CD1c-positive myeloid dendritic cell (primary cell): ENCODE data around the gene CXCR3.

ENCODE experiments used
- DNase-seq: peaks from one replicate; pipeline ENCODE4 v3.0.0-alpha.2; 2016; ENCODE audit errors: extremely low spot score

CXCR3 gene

DNA sequence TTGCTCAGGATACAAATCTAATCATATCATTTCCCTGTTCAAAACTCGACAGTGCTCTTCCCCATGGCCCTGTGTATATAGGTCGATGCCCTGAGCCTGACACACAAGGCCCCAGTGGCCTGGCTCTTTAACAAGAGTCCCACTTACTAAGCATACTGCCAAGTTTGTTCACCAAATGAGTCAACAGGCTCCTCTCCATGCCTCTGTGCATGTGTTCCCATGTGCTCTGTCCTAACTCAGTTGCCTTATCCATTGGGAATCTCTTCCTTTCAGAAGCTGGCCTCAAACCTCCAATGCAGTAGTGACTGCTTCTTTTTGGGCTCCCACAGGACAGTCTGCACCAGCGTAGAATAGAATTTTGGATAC lies 18.9 kb upstream of the CXCR3 start:
- no peak for DNase-seq

DNA sequence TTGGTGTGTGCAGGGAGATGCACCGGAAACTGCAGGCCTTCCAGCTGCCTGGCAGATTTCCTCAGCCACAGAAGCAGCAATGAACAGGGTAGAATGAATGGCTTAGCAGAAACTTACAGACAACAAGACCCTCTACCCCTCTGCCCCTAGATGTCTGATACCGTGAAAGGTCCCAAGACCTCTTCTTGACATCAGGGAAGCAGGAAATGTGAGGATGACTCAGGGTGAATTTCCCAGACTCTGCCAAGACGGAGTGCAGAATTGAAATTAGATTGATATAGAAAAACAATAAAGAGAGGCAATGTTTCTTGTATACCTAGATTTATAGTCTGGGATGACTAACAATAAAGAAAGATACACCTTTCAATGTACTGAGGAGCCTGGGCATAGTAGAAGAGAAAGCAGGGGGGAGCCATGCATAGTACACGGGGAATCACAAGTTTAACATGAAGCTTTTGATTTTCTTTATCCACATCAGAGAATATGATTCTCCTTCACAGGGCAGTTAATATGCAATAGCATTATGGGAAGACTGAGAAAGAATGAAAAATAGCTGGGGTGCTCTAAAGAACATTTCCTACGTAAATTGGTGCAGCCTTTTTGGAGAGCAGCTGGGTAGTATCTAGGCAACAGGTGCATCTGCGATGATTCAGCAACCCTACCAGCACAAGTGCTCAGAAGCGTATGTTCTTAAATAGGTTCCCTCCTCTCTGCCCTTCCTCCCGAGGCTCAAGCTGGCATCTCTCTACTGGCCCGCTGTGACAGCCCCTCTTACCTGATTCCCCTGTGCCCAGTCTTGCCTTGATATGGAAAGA lies 18.3 kb upstream of the CXCR3 start:
- no peak for DNase-seq

DNA sequence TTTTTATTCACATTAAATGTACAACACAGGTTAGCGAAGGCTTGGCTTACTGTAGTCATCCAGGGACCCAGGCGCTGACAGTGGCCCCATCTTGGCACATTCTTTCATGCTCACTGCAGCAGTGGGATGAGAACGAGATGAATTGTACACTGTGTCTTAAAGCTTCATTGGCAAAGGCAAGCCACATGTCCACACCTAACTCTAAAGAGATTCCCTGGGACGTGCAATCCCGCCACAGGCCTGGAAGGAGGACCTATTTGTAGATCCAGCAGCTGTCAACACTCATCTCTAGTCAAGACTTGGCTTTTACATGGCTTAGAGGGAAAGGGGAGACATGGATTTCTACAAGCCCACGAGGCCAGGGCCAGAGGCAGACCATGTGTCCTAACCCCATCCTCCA lies 16.1 kb upstream of the CXCR3 start:
- no peak for DNase-seq

DNA sequence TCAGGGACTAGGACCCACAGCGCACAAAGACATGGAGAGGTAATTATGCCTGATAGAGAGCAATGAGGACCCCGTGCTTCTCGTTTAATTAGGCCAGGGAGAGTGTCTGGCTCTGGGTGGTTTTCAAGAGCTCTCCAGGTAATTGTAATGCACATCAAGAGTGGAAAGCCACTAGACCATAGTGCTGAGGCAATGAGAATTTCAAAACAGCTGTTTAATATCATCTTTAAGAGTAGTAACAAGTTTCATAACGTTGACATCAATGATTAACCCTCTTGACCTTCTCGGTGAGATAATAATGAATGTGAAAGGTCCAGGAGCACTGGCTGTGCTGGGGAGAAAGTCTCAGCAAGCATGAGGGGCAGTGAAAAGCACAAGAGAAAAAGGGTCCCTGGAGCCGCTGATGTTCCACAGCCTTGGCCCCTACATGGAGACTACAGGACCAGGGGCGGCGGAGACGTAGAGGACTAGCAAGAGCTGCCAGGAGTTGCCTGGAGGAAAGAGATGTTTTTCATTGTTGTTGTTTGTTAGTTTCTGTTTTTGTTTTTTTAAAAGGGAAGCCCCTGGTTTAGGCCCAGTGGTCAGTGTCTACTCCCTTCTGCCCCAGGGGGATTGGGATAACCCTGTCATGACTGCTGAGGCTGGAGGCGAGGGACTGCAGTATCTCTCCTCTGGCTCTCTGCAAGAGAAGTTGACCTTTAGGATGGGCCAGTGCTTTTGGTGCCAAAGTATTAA lies 14.8 kb upstream of the CXCR3 start:
- no peak for DNase-seq

GRCh38 chrX:71629467-71629866 lies 11.2 kb upstream of the CXCR3 start:
- DNase-seq: no peak

DNA sequence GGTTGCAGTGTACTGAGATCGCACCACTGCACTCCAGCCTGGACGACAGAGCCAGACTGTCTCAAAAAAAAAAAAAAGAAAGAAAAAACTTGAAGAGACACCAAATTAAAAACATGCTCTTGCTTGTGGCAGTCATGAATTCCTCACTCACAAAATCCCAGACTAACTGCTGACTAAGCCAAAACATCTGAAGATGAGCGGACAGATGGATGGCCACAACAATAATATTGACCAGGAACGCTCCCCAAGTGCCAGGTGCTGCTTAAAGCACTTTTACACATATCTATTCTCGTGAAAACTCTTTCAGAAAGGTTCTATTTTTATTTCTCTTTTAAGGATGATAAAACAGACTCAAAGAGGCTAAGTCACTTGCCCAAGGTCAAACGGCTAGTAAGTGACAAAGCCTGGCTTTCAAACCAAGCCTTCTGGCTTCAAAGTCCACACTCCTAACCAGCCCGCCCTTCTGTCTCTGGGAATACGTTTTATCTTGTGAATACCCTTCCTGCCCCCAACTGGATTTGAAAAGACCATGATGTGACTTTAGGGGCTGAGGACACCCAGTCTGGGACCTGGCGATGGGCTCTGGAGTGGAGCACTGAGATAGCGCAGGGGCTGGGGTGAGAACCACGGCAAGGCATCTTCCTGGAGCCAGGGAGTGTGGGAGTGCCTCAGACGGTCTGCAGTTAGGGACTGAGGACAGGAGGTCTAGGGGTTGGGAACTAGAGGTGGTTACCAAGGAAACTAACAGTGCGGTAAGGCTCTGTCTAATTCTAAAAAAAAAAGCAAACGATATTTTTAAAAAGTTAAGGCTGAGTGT lies 9.5 kb upstream of the CXCR3 start:
- no peak for DNase-seq

DNA sequence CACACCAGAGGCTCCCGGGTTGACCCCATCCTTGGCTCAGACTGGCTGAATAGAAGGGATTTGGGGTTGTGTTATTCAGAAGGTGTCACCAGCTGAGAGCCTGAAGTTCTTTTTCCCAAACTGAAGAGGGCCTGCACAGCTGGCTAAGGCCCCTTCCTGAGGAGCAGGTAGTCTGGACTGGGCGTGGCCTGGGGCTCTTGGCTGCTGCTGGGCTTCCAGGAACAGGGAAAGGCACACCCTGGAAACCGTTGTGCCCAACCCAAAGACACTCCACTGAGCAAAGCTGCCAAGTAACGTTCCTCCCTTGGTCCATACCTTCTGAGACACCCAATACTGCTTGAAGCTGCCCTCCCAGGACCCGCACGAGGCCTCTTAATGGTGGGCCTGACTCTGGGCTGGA lies 8.3 kb upstream of the CXCR3 start:
- DNase-seq: no peak

DNA sequence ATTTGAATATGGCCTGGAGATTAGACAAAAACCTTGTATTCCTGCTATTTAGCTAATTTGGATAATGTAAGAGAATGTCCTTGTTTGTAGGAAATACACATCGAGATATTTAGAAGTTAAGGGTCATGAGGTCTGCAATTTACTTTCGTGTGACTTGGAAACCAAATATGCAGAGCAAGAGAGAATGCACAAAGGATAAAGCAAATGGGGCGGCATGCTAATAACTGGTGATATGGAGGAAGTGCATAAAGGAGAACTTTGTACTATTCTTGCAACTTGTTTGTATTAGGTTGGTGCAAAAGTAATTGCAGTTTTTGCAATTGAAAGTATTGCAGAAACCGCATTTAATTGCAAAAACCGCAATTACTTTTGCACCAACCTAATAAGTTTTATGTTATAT lies 7.2 kb upstream of the CXCR3 start:
- no peak for DNase-seq

DNA sequence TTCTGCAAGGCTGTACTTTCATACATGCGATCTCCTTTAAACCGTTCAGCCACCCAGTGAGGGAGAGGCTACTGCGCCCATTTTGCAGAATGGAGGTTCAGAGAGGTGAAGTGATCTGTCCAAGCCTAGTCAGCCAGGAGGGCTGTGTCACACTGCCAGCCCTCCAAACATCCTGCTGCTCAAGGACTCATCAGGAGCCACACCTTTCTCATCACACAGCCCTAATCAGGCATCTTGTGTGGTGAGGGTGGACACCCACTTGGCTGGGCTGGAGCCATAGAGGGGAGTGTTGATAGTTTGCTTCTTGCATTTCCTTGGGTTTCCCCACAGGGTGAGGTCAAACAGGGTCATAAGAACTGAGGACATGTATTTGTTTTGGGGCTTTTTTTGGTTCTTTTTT lies 5.4 kb upstream of the CXCR3 start:
- no peak for DNase-seq

DNA sequence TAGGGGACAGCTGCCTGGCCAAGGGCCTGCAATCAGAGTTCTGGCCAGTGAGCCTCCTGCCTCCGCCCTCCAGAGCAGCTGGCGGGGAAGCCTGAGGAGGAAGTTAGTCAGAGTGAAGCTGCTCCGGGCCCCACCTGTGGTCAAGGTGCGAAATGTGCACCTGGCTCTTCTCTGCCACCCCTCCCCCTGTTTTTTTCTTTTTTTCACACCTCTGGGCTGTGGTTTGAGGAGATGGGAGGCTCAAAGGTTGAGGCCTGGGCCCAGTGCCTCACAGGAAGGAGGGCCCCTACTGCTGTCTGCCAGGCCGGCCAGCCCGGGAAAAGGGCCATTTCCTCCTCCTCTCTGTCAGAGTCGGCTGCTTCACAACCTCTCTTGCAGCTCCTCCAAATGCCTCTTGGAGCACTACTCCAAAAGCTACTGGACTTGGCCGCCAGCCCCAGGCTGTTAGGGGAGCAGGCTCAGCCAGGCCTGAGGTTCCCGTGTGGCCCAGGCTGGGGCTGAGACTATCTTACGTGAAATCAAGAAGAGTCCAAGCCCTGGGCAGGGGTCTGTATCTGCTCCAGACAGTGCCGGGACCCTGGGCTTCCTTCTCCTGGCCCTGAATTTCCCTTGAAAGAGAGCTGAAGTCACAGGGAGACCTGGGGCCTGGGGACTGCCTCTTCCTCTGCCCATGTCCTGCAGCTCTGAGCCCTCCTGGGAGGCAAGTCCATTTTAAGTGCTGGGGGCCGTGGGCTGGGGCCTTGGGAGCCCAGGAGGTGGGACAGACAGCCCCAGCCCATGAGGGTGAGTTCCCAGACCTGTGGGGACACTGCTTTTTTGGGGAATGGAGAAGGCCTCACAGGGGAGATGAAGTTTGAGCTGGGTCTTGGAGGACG lies 4.5 kb upstream of the CXCR3 start:
- DNase-seq: peak; percentile 13

- no peak for DNase-seq
Measured at GRCh38 chrX:71622032-71622575, 3.8 kb upstream of the CXCR3 start.

GRCh38 chrX:71621603-71622002 lies 3.3 kb upstream of the CXCR3 start:
- DNase-seq: no peak

- no peak for DNase-seq
Measured at GRCh38 chrX:71619986-71620385, 1.7 kb upstream of the CXCR3 start.

GRCh38 chrX:71619193-71619592 lies 882 bp upstream of the CXCR3 start:
- peak; percentile 10 for DNase-seq

DNA sequence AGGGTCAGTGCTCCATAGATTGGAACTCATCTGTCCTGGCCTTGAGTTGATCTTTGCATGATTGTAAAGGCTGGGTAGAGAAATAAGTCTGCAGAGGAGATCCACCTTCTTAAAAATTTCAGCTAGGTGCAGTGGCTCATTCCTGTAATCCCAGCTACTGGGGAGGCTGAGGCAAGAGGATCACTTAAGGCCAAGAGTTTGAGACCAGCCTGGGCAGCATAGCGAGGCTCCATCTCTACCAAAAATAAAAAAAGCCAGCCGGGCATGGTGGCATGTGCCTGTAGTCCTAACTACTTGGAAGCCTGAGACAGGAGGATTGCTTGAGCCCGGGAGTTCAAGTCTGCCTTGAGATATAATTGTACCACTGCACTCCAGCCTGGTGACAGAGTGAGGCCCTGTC lies 476 bp upstream of the CXCR3 start:
- DNase-seq: no peak

- DNase-seq: no peak
Measured at GRCh38 chrX:71617742-71618141, 569 bp downstream of the CXCR3 start.

- no peak for DNase-seq
Measured at GRCh38 chrX:71616672-71617529, 1.4 kb downstream of the CXCR3 start.

DNA sequence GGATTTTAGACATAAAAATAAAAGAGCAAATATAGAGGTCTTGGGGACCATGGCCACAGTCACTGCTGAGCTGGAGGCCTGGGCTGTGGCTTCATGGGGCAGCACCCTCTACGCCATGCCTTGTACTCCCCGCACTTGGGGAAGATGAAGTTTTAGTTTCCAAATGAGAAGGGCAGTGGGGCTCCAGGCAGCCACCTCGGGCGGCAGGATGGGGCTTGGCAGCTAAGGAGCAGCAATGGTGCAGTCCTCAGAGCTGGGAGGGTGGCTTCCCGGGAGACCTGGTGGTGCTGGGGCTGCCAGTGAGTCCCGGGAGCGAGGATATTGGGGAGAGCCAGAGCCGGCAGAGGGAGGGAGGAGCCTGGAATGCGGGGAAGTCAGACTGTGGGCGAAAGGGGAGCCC lies 2.4 kb downstream of the CXCR3 start:
- DNase-seq: no peak

GRCh38 chrX:71615056-71615455 lies 3.3 kb downstream of the CXCR3 start:
- DNase-seq: no peak

- no peak for DNase-seq
Measured at GRCh38 chrX:71612256-71612655, 6.1 kb downstream of the CXCR3 start.
